Measurements from ENCODE around the gene BLACAT1.
A peak's percentile ranks its signal among the peaks of the same experiment; 100 is the strongest.

The BLACAT1 gene

GRCh38 chr1:205500240-205501233, 44.7 kb upstream of the BLACAT1 start:
- H3K4me3 ChIP-seq (ENCODE audit: control insufficient read depth, low read depth, low read length): no peak overlapping the region
- TF ChIP-seq CTCF (conservative IDR thresholded peaks at IDR 0.05; ENCODE audit: control insufficient read depth, insufficient read depth, low read depth, low read length): no peak
- DNase-seq (ENCODE audit: low read depth): peak; percentile 31

- H3K4me3 ChIP-seq (ENCODE audit: control insufficient read depth, low read depth, low read length): no peak overlapping the region
- no peak for TF ChIP-seq CTCF (conservative IDR thresholded peaks at IDR 0.05; ENCODE audit: control insufficient read depth, insufficient read depth, low read depth, low read length)
- DNase-seq (ENCODE audit: low read depth): no peak
Observed at GRCh38 chr1:205499789-205500188, 43.9 kb upstream of the BLACAT1 start.

GRCh38 chr1:205497351-205497750, 41.5 kb upstream of the BLACAT1 start:
- no peak for DNase-seq (ENCODE audit: low read depth)
- no peak for TF ChIP-seq CTCF (conservative IDR thresholded peaks at IDR 0.05; ENCODE audit: control insufficient read depth, insufficient read depth, low read depth, low read length)
- no peak overlapping the region for H3K4me3 ChIP-seq (ENCODE audit: control insufficient read depth, low read depth, low read length)

GRCh38 chr1:205496661-205497060, 40.8 kb upstream of the BLACAT1 start:
- no peak for TF ChIP-seq CTCF (conservative IDR thresholded peaks at IDR 0.05; ENCODE audit: control insufficient read depth, insufficient read depth, low read depth, low read length)
- H3K4me3 ChIP-seq (ENCODE audit: control insufficient read depth, low read depth, low read length): no peak overlapping the region
- DNase-seq (ENCODE audit: low read depth): no peak

GRCh38 chr1:205495237-205495823, 39.5 kb upstream of the BLACAT1 start:
- H3K4me3 ChIP-seq (ENCODE audit: control insufficient read depth, low read depth, low read length): no peak overlapping the region
- no peak for TF ChIP-seq CTCF (conservative IDR thresholded peaks at IDR 0.05; ENCODE audit: control insufficient read depth, insufficient read depth, low read depth, low read length)
- no peak for DNase-seq (ENCODE audit: low read depth)

GRCh38 chr1:205494115-205494514, 38.3 kb upstream of the BLACAT1 start:
- TF ChIP-seq CTCF (conservative IDR thresholded peaks at IDR 0.05; ENCODE audit: control insufficient read depth, insufficient read depth, low read depth, low read length): no peak
- no peak for DNase-seq (ENCODE audit: low read depth)
- no peak overlapping the region for H3K4me3 ChIP-seq (ENCODE audit: control insufficient read depth, low read depth, low read length)
